SH-SY5Y (cell line): Measurements from ENCODE around the gene MUC3A.

Experiments used
- GATA2 ChIP-seq: IDR thresholded peaks from 2 replicates; pipeline ENCODE4 v1.6.1; 2011; ENCODE audit warnings: mild to moderate bottlenecking, low read depth, low read length
- GATA3 ChIP-seq: IDR thresholded peaks from 2 replicates; pipeline ENCODE4 v1.6.1; 2011; ENCODE audit warnings: low read depth, mild to moderate bottlenecking, low read length, moderate library complexity

DNA sequence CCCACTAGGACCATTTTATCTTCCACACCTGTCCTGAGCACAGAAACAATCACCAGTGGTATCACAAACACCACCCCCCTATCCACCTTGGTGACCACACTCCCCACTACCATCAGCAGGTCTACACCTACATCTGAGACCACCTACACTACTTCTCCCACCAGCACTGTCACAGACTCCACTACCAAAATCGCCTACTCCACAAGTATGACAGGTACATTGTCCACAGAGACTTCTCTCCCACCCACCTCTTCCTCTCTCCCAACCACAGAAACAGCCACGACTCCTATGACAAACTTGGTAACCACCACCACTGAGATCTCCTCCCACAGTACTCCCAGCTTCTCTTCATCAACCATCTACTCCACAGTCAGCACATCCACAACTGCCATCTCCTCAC, 3.3 kb downstream of the MUC3A start:
- TF ChIP-seq GATA3 (no peak), GATA2 (no peak)
